Measurements from ENCODE around the gene TMPRSS11D. TPM values are rescaled to one million over a fixed set of nuclear protein-coding genes. Genes with fewer than 3 reads are reported as not detected.

The TMPRSS11D gene
- polyA plus RNA-seq, 1 donor from 2014 or later = not detected

DNA sequence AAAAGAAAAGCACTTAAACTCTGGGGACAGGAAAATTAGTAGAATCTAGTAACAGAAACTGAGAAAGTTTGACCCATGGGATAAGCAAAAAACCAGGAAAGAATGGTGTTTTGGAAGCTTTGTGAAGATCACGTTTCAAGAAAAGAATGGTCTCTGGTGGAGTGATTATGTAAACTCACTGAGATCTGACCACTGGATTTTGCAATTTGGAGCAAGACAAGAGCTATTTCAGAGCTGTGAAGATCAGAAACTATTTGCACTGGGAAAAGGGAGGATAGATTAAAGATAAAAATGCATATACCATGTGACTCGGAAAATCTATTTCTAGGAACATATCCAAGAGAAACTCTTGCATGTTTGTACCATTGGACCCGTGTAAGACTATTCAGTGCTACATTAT, 4.3 kb downstream of the TMPRSS11D start:
- no peaks in the 10 kb centered on the region for H3K79me2 ChIP-seq (replicated peaks; ENCODE audit: insufficient read depth, low read length)
- no peaks in the 10 kb centered on the region for H3K9me3 ChIP-seq (ENCODE audit: low read length)
- no peaks in the 10 kb centered on the region for H3K9me2 ChIP-seq (ENCODE audit: insufficient read depth, low read length)
- no peak overlapping the region for H3K9ac ChIP-seq (ENCODE audit: low read length)
- H3K36me3 ChIP-seq (ENCODE audit: insufficient read depth, low read length) = no peaks in the 10 kb centered on the region
- H2AFZ ChIP-seq (ENCODE audit: low read depth, low read length) = no peak overlapping the region
- no peaks in the 10 kb centered on the region for H3F3A ChIP-seq (ENCODE audit: insufficient read depth, low read length, poor library complexity, severe bottlenecking)
- no peak overlapping the region for H3K27ac ChIP-seq (ENCODE audit: low read length)
- no peak overlapping the region for H3K4me3 ChIP-seq (ENCODE audit: low read length)
- no peaks in the 10 kb centered on the region for H3K27me3 ChIP-seq (ENCODE audit: insufficient read depth, low read depth, low read length)
- TF ChIP-seq EZH2 (IDR thresholded peaks at IDR 0.05; ENCODE audit: borderline replicate concordance, insufficient read depth, low read length, poor library complexity, severe bottlenecking) (no peak), EP300 (conservative IDR thresholded peaks at IDR 0.05; ENCODE audit: poor library complexity, severe bottlenecking) (no peak), MXI1 (conservative IDR thresholded peaks at IDR 0.05; ENCODE audit: poor library complexity, severe bottlenecking) (no peak), RAD21 (conservative IDR thresholded peaks at IDR 0.05) (no peak)
- TF ChIP-seq, protein P1, sequence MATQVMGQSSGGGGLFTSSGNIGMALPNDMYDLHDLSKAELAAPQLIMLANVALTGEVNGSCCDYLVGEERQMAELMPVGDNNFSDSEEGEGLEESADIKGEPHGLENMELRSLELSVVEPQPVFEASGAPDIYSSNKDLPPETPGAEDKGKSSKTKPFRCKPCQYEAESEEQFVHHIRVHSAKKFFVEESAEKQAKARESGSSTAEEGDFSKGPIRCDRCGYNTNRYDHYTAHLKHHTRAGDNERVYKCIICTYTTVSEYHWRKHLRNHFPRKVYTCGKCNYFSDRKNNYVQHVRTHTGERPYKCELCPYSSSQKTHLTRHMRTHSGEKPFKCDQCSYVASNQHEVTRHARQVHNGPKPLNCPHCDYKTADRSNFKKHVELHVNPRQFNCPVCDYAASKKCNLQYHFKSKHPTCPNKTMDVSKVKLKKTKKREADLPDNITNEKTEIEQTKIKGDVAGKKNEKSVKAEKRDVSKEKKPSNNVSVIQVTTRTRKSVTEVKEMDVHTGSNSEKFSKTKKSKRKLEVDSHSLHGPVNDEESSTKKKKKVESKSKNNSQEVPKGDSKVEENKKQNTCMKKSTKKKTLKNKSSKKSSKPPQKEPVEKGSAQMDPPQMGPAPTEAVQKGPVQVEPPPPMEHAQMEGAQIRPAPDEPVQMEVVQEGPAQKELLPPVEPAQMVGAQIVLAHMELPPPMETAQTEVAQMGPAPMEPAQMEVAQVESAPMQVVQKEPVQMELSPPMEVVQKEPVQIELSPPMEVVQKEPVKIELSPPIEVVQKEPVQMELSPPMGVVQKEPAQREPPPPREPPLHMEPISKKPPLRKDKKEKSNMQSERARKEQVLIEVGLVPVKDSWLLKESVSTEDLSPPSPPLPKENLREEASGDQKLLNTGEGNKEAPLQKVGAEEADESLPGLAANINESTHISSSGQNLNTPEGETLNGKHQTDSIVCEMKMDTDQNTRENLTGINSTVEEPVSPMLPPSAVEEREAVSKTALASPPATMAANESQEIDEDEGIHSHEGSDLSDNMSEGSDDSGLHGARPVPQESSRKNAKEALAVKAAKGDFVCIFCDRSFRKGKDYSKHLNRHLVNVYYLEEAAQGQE (IDR thresholded peaks at IDR 0.05; ENCODE audit: borderline replicate concordance) = no peak
- no peaks in the 10 kb centered on the region for H4K20me1 ChIP-seq (ENCODE audit: insufficient read depth)
- no peak overlapping the region for H3K4me2 ChIP-seq (ENCODE audit: low read length)

DNA sequence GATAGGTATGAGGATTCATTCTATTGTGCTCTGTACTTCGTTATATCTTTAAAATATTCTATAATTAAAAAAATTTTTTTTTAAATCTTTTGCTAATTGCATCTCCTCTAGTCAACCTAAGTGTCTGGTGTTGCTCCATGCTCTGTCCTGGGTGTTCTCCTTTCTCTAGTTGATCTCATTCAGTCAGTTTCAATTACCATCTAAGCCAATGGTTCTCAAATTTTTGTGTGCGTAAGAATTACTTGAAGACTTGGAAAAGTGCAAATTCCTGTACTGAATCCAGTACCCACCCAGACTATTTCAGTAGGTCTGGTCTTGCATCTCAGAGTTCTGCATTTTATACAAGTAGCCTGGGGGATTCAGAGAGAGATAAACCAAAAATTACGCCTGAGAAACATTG, 6.7 kb downstream of the TMPRSS11D start:
- Histone ChIP-seq H4K20me1 (ENCODE audit: insufficient read depth) (no peaks in the 10 kb centered on the region), H3F3A (ENCODE audit: insufficient read depth, low read length, poor library complexity, severe bottlenecking) (no peaks in the 10 kb centered on the region), H3K27me3 (ENCODE audit: insufficient read depth, low read depth, low read length) (no peaks in the 10 kb centered on the region), H3K79me2 (replicated peaks; ENCODE audit: insufficient read depth, low read length) (no peaks in the 10 kb centered on the region), H3K9me3 (ENCODE audit: low read length) (no peaks in the 10 kb centered on the region), H3K36me3 (ENCODE audit: insufficient read depth, low read length) (no peaks in the 10 kb centered on the region), H3K9ac (ENCODE audit: low read length) (no peak overlapping the region), H2AFZ (ENCODE audit: low read depth, low read length) (no peak overlapping the region), H3K4me3 (ENCODE audit: low read length) (no peak overlapping the region), H3K27ac (ENCODE audit: low read length) (no peak overlapping the region), H3K9me2 (ENCODE audit: insufficient read depth, low read length) (no peaks in the 10 kb centered on the region), H3K4me2 (ENCODE audit: low read length) (no peak overlapping the region)
- TF ChIP-seq SMC3 (conservative IDR thresholded peaks at IDR 0.05; ENCODE audit: poor library complexity) = no peak
- no peak for TF ChIP-seq RAD21 (conservative IDR thresholded peaks at IDR 0.05)
- no peak for TF ChIP-seq TAF1 (IDR thresholded peaks at IDR 0.05; ENCODE audit: low read depth)
- TF ChIP-seq, protein P1 (IDR thresholded peaks at IDR 0.05; ENCODE audit: borderline replicate concordance) = no peak
- no peak for TF ChIP-seq POLR2AphosphoS5 (IDR thresholded peaks at IDR 0.05)
- no peak for TF ChIP-seq MXI1 (conservative IDR thresholded peaks at IDR 0.05; ENCODE audit: poor library complexity, severe bottlenecking)
- no peak for TF ChIP-seq EP300 (conservative IDR thresholded peaks at IDR 0.05; ENCODE audit: poor library complexity, severe bottlenecking)
- TF ChIP-seq EZH2 (IDR thresholded peaks at IDR 0.05; ENCODE audit: borderline replicate concordance, insufficient read depth, low read length, poor library complexity, severe bottlenecking) = no peak
- TF ChIP-seq, protein P2, sequence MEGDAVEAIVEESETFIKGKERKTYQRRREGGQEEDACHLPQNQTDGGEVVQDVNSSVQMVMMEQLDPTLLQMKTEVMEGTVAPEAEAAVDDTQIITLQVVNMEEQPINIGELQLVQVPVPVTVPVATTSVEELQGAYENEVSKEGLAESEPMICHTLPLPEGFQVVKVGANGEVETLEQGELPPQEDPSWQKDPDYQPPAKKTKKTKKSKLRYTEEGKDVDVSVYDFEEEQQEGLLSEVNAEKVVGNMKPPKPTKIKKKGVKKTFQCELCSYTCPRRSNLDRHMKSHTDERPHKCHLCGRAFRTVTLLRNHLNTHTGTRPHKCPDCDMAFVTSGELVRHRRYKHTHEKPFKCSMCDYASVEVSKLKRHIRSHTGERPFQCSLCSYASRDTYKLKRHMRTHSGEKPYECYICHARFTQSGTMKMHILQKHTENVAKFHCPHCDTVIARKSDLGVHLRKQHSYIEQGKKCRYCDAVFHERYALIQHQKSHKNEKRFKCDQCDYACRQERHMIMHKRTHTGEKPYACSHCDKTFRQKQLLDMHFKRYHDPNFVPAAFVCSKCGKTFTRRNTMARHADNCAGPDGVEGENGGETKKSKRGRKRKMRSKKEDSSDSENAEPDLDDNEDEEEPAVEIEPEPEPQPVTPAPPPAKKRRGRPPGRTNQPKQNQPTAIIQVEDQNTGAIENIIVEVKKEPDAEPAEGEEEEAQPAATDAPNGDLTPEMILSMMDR (IDR thresholded peaks at IDR 0.05; ENCODE audit: poor library complexity, severe bottlenecking) = no peak
